VCaP (cell line): ENCODE data around the gene EPB41.
"Not testable (repeated sequence)": the region's sequence is repeated elsewhere in the genome, so short reads cannot be mapped to it uniquely, and the experiment has no call there.

Source experiments
- H3K27ac ChIP-seq: fragments of 450-650 bp; 2 replicates; pipeline ENCODE4 v1.5.1; 2017
- CTCF ChIP-seq: fragments of 450-650 bp; conservative IDR thresholded peaks from 2 replicates; pipeline ENCODE4 v1.5.1; 2017; ENCODE audit warnings: mild to moderate bottlenecking, moderate library complexity

Gene EPB41

GRCh38 chr1:29043274-29043965 lies 129.1 kb downstream of the EPB41 start:
- no peak overlapping the region for H3K27ac ChIP-seq
- no peak for TF ChIP-seq CTCF

GRCh38 chr1:29044010-29044409 lies 129.6 kb downstream of the EPB41 start:
- no peak overlapping the region for H3K27ac ChIP-seq
- no peak for TF ChIP-seq CTCF

GRCh38 chr1:29045663-29046062 lies 131.3 kb downstream of the EPB41 start:
- not testable (repeated sequence) for H3K27ac ChIP-seq

GRCh38 chr1:29047142-29047541 lies 132.8 kb downstream of the EPB41 start:
- H3K27ac ChIP-seq, result no peak overlapping the region
- no peak for TF ChIP-seq CTCF

- TF ChIP-seq CTCF, result no peak
- no peak overlapping the region for H3K27ac ChIP-seq
Measured at GRCh38 chr1:29050166-29050565, 135.8 kb downstream of the EPB41 start.

- no peak overlapping the region for H3K27ac ChIP-seq
- no peak for TF ChIP-seq CTCF
Measured at GRCh38 chr1:29052100-29052499, 137.7 kb downstream of the EPB41 start.

GRCh38 chr1:29052941-29053340 lies 138.6 kb downstream of the EPB41 start:
- TF ChIP-seq CTCF, result no peak
- no peak overlapping the region for H3K27ac ChIP-seq

- TF ChIP-seq CTCF, result no peak
- H3K27ac ChIP-seq, result no peak overlapping the region
Measured at GRCh38 chr1:29055160-29055559, 140.8 kb downstream of the EPB41 start.
